ENCODE data around the gene SLC2A8.
A peak's percentile ranks its signal among the peaks of the same experiment; 100 is the strongest.

The SLC2A8 gene

GRCh38 chr9:127423476-127423933 is 26.5 kb downstream of the SLC2A8 start:
- Histone ChIP-seq H3K4me3 (peak overlapping the region; percentile 87), H3K9ac (peak overlapping the region; percentile 90), H3K4me2 (peak overlapping the region; percentile 97), H3K27ac (peak overlapping the region; percentile 83), H4K20me1 (peaks cover 41% of the 10 kb centered on the region), H3K27me3 (no peaks in the 10 kb centered on the region), H3K36me3 (peaks cover 23% of the 10 kb centered on the region), H3K9me3 (no peaks in the 10 kb centered on the region), H3K4me1 (peaks cover 39% of the 10 kb centered on the region)
- no peak for TF ChIP-seq Cebpa-rat (IDR thresholded peaks at IDR 0.05)

GRCh38 chr9:127423934-127424675 is 27.1 kb downstream of the SLC2A8 start, which contains the start of gene ZNF79:
TSS of gene ZNF79 (plus strand) at chr9:127424382. CDS start at chr9:127424788, 406 bp downstream.
- no peak for TF ChIP-seq Cebpa-rat (IDR thresholded peaks at IDR 0.05)
- Histone ChIP-seq H4K20me1 (peaks cover 47% of the 10 kb centered on the region), H3K27me3 (no peaks in the 10 kb centered on the region), H3K4me3 (peak within 1 kb of the TSS; percentile 87), H3K4me2 (peak within 1 kb of the TSS; percentile 97), H3K9ac (peak within 1 kb of the TSS; percentile 90), H3K9me3 (no peaks in the 10 kb centered on the region), H3K36me3 (peaks cover 23% of the 10 kb centered on the region), H3K27ac (peak within 1 kb of the TSS; percentile 83), H3K4me1 (peaks cover 39% of the 10 kb centered on the region)

- no peaks in the 10 kb centered on the region for H3K27me3 ChIP-seq
- H3K9ac ChIP-seq, result peak overlapping the region; percentile 90
- peaks cover 26% of the 10 kb centered on the region for H3K36me3 ChIP-seq
- peaks cover 39% of the 10 kb centered on the region for H3K4me1 ChIP-seq
- no peaks in the 10 kb centered on the region for H3K9me3 ChIP-seq
- TF ChIP-seq Cebpa-rat (IDR thresholded peaks at IDR 0.05), result no peak
- peak overlapping the region; percentile 87 for H3K4me3 ChIP-seq
- peak overlapping the region; percentile 83 for H3K27ac ChIP-seq
- peaks cover 50% of the 10 kb centered on the region for H4K20me1 ChIP-seq
- H3K4me2 ChIP-seq, result peak overlapping the region; percentile 97
Observed at GRCh38 chr9:127424676-127424999, 27.7 kb downstream of the SLC2A8 start.

DNA sequence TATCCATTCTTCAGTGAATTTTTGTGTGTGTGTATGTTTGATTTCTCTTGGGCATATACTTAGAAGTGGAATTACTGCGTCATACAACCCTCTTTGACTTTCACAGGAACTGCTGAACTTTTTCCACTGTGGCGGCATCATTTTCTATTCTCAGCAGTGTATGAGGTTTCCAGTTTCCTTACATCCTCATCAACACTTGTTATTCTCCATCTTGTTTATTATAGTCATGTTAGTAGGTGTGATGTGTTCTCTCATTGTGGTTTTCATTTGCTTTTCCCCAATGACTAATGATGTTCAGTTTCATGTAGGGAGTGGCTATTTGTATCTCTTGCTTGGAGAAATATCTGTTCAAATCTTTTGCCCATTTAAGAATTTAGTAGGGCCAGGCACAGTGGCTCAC is 29.8 kb downstream of the SLC2A8 start:
- H3K27me3 ChIP-seq, result no peaks in the 10 kb centered on the region
- TF ChIP-seq Cebpa-rat (IDR thresholded peaks at IDR 0.05), result no peak
- H3K4me2 ChIP-seq, result peak overlapping the region; percentile 97
- H3K36me3 ChIP-seq, result peaks cover 47% of the 10 kb centered on the region
- H3K9ac ChIP-seq, result no peak overlapping the region
- no peak overlapping the region for H3K27ac ChIP-seq
- peaks cover 39% of the 10 kb centered on the region for H3K4me1 ChIP-seq
- H3K4me3 ChIP-seq, result no peak overlapping the region
- H4K20me1 ChIP-seq, result peaks cover 69% of the 10 kb centered on the region
- no peaks in the 10 kb centered on the region for H3K9me3 ChIP-seq

- H3K4me1 ChIP-seq, result peaks cover 24% of the 10 kb centered on the region
- H3K9ac ChIP-seq, result no peak overlapping the region
- H3K27ac ChIP-seq, result no peak overlapping the region
- no peak overlapping the region for H3K4me2 ChIP-seq
- no peak overlapping the region for H3K4me3 ChIP-seq
- peaks cover 74% of the 10 kb centered on the region for H4K20me1 ChIP-seq
- TF ChIP-seq Cebpa-rat (IDR thresholded peaks at IDR 0.05), result no peak
- no peaks in the 10 kb centered on the region for H3K9me3 ChIP-seq
- peaks cover 59% of the 10 kb centered on the region for H3K36me3 ChIP-seq
- no peaks in the 10 kb centered on the region for H3K27me3 ChIP-seq
Observed at GRCh38 chr9:127428348-127428747, 31.4 kb downstream of the SLC2A8 start.

DNA sequence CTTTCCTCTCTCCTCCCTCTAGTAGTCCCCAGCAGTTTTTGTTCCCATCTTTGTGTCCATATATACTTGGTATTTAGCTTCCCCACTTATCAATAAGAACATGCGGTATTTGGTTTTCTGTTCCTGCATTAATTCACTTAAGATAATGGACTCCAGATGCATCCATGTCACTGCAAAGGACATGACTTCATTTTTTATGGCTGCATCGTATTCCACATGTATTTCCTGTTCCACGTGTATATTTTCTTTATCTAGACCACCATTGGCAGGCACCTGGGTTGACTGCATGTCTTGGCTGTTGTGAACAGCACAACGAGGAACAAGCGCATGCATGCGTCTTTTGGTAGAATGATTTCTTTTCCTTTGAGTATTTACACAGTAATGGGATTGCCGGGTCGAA is 33.4 kb downstream of the SLC2A8 start:
- H3K27ac ChIP-seq, result no peak overlapping the region
- no peaks in the 10 kb centered on the region for H3K9me3 ChIP-seq
- H3K4me2 ChIP-seq, result no peak overlapping the region
- no peak for TF ChIP-seq Cebpa-rat (IDR thresholded peaks at IDR 0.05)
- H3K36me3 ChIP-seq, result peaks cover 80% of the 10 kb centered on the region
- peaks cover 71% of the 10 kb centered on the region for H4K20me1 ChIP-seq
- H3K4me3 ChIP-seq, result no peak overlapping the region
- H3K9ac ChIP-seq, result no peak overlapping the region
- H3K4me1 ChIP-seq, result peaks cover 16% of the 10 kb centered on the region
- no peaks in the 10 kb centered on the region for H3K27me3 ChIP-seq

DNA sequence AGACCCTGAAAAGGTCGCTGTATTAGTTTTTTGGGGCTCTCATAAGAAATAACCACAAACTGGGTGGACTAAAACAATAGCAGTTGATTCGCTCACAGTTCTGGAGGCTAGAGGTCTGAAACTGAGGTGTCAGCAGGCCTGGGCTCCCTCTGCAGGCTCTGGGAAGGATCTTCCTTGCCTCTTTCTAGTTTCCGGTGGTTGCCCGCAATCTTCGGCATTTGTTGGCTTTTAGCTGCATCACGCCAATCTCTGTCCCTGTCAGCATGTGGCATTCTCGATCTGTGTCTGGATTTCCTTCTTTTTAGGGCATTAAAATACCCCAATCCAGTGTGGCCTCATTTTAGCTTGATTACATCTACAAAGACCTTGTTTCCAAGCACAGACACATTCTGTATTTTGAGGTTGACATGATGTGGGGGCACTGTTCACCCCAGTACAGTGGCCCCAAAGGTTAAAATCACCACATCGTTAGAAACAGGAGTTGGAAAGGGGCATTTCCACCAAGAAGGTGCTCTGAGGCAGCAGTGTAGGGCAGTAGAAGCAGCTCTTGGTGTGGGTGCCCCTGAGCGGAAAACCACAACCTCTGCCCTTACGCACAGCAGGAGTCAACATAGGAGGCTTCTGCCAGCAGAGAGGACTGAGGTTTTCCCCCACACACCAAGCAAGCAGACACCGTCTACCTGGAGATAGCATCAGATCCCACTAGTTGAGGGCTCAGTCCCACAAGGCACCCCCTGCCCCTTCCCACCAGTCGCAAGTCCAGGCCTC is 40.7 kb downstream of the SLC2A8 start:
- no peaks in the 10 kb centered on the region for H3K9me3 ChIP-seq
- H3K4me3 ChIP-seq, result no peak overlapping the region
- no peaks in the 10 kb centered on the region for H3K4me1 ChIP-seq
- H3K27me3 ChIP-seq, result no peaks in the 10 kb centered on the region
- H3K36me3 ChIP-seq, result peaks cover 100% of the 10 kb centered on the region
- no peak overlapping the region for H3K4me2 ChIP-seq
- H4K20me1 ChIP-seq, result peaks cover 30% of the 10 kb centered on the region
- H3K27ac ChIP-seq, result no peak overlapping the region
- no peak overlapping the region for H3K9ac ChIP-seq
- TF ChIP-seq Cebpa-rat (IDR thresholded peaks at IDR 0.05), result no peak

- no peak overlapping the region for H3K4me3 ChIP-seq
- 0 out of 2 replicates have a peak, but pooled peaks cover 4% of the 10 kb centered on the region for H3K4me1 ChIP-seq
- H3K9ac ChIP-seq, result no peak overlapping the region
- peaks cover 24% of the 10 kb centered on the region for H4K20me1 ChIP-seq
- no peak overlapping the region for H3K4me2 ChIP-seq
- no peaks in the 10 kb centered on the region for H3K9me3 ChIP-seq
- no peak overlapping the region for H3K27ac ChIP-seq
- H3K36me3 ChIP-seq, result peaks cover 100% of the 10 kb centered on the region
- no peaks in the 10 kb centered on the region for H3K27me3 ChIP-seq
- no peak for TF ChIP-seq Cebpa-rat (IDR thresholded peaks at IDR 0.05)
Observed at GRCh38 chr9:127438394-127438793, 41.4 kb downstream of the SLC2A8 start.

GRCh38 chr9:127444283-127444920 is 47.4 kb downstream of the SLC2A8 start:
- peaks cover 32% of the 10 kb centered on the region for H3K4me1 ChIP-seq
- TF ChIP-seq Cebpa-rat (IDR thresholded peaks at IDR 0.05), result no peak
- H3K9me3 ChIP-seq, result peaks cover 26% of the 10 kb centered on the region
- no peak overlapping the region for H3K4me3 ChIP-seq
- H3K36me3 ChIP-seq, result peaks cover 97% of the 10 kb centered on the region
- H4K20me1 ChIP-seq, result peaks cover 56% of the 10 kb centered on the region
- H3K9ac ChIP-seq, result no peak overlapping the region
- H3K4me2 ChIP-seq, result peak overlapping the region; percentile 13
- no peak overlapping the region for H3K27ac ChIP-seq
- no peaks in the 10 kb centered on the region for H3K27me3 ChIP-seq

All from BLaER1 (cell line).